ENCODE data around the gene COL23A1.

The COL23A1 gene

GRCh38 chr5:178439493-178440180 is 150.6 kb downstream of the COL23A1 start:
- in situ Hi-C loops (cut with MboI; ENCODE audit: low sequenced_read_pairs, unreplicated experiment): no loop called here
- TF ChIP-seq, protein P1, sequence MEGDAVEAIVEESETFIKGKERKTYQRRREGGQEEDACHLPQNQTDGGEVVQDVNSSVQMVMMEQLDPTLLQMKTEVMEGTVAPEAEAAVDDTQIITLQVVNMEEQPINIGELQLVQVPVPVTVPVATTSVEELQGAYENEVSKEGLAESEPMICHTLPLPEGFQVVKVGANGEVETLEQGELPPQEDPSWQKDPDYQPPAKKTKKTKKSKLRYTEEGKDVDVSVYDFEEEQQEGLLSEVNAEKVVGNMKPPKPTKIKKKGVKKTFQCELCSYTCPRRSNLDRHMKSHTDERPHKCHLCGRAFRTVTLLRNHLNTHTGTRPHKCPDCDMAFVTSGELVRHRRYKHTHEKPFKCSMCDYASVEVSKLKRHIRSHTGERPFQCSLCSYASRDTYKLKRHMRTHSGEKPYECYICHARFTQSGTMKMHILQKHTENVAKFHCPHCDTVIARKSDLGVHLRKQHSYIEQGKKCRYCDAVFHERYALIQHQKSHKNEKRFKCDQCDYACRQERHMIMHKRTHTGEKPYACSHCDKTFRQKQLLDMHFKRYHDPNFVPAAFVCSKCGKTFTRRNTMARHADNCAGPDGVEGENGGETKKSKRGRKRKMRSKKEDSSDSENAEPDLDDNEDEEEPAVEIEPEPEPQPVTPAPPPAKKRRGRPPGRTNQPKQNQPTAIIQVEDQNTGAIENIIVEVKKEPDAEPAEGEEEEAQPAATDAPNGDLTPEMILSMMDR (IDR thresholded peaks at IDR 0.05; ENCODE audit: borderline replicate concordance, control extremely low read depth, extremely low read depth, insufficient read depth, missing control alignments): no peak
- DNase-seq (ENCODE audit: low spot score): no peak

DNA sequence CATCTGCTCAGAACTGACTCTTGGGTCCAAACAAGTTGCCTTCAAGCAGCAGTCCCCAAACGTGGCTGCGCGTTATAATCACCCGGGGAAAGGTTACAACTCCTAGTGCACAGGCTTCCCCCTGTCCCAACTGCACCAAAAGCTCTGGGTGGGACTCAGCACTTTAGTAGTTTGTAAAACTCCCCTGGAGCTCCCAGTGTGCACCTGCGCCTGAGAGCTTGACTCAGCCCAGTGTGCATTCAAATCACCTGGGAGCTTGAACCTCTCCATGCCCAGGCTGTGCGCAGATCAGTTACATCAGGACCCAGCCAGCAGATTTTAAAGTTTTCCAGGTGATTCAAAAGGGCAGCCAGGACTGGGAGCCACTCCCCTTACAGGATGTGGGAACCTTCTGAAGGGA is 151.4 kb downstream of the COL23A1 start:
- TF ChIP-seq, protein P1 (IDR thresholded peaks at IDR 0.05; ENCODE audit: borderline replicate concordance, control extremely low read depth, extremely low read depth, insufficient read depth, missing control alignments): no peak
- DNase-seq (ENCODE audit: low spot score): no peak
- in situ Hi-C loops (cut with MboI; ENCODE audit: low sequenced_read_pairs, unreplicated experiment): no loop called here

GRCh38 chr5:178437386-178438075 is 152.7 kb downstream of the COL23A1 start:
- in situ Hi-C loops (cut with MboI; ENCODE audit: low sequenced_read_pairs, unreplicated experiment): no loop called here
- no peak for DNase-seq (ENCODE audit: low spot score)
- TF ChIP-seq, protein P1 (IDR thresholded peaks at IDR 0.05; ENCODE audit: borderline replicate concordance, control extremely low read depth, extremely low read depth, insufficient read depth, missing control alignments): no peak

- in situ Hi-C loops (cut with MboI; ENCODE audit: low sequenced_read_pairs, unreplicated experiment): no loop called here
- TF ChIP-seq, protein P1 (IDR thresholded peaks at IDR 0.05; ENCODE audit: borderline replicate concordance, control extremely low read depth, extremely low read depth, insufficient read depth, missing control alignments): no peak
- DNase-seq (ENCODE audit: low spot score): no peak
Measured at GRCh38 chr5:178436326-178436940, 153.8 kb downstream of the COL23A1 start.

- in situ Hi-C loops (cut with MboI; ENCODE audit: low sequenced_read_pairs, unreplicated experiment): no loop called here
- no peak for DNase-seq (ENCODE audit: low spot score)
- TF ChIP-seq, protein P1 (IDR thresholded peaks at IDR 0.05; ENCODE audit: borderline replicate concordance, control extremely low read depth, extremely low read depth, insufficient read depth, missing control alignments): no peak
Measured at GRCh38 chr5:178435321-178436238, 154.6 kb downstream of the COL23A1 start.

DNA sequence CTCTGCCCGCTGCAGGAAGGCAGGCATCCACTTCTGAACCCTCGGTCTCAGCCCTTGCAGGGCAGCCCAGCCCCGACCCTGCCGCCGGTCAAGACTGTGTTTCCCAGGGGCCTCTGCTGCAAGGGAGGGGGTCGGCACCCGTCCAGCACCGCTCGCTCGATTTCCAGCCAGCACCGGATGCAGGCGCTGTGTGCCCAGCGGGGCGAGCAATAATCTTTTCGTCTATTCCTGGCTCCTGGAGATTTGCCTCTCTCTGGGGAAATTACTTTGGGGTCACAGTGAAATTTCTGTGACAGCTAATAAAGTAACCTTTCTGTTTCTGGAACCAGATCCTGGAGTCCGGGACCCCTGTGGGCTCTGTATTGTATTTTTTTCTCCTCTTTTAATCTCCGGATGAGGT is 155.3 kb downstream of the COL23A1 start:
- DNase-seq (ENCODE audit: low spot score): no peak
- TF ChIP-seq, protein P1 (IDR thresholded peaks at IDR 0.05; ENCODE audit: borderline replicate concordance, control extremely low read depth, extremely low read depth, insufficient read depth, missing control alignments): no peak

More for the DNA sequence above, 155.3 kb downstream of the COL23A1 start:
- in situ Hi-C loops (cut with MboI; ENCODE audit: low sequenced_read_pairs, unreplicated experiment): no loop called here
